ENCODE results near the gene FMN2. TPM values are rescaled to one million over a fixed set of nuclear protein-coding genes. Genes with fewer than 3 reads are reported as not detected.

FMN2 gene
- total RNA-seq, 1 donor from 2014 or later, result 1.7 TPM

GRCh38 chr1:240415532-240415931, 323.8 kb downstream of the FMN2 start:
- TF ChIP-seq CTCF (IDR thresholded peaks at IDR 0.05) (no peak), EZH2 (IDR thresholded peaks at IDR 0.05) (no peak), EZH2phosphoT487 (IDR thresholded peaks at IDR 0.05) (no peak)
- no peak overlapping the region for H3K4me2 ChIP-seq
- no peaks in the 10 kb centered on the region for H4K20me1 ChIP-seq (ENCODE audit: low read depth)
- no peak overlapping the region for H3K27ac ChIP-seq
- H3K4me1 ChIP-seq, result no peaks in the 10 kb centered on the region
- Mint-ChIP-seq H3K9me3 (no peaks in the 10 kb centered on the region), H3K27me3 (ENCODE audit: insufficient read depth, low read depth) (no peaks in the 10 kb centered on the region), H3K27ac (no peak overlapping the region), H3K4me3 (no peak overlapping the region), H3K4me1 (no peaks in the 10 kb centered on the region), H3K36me3 (no peaks in the 10 kb centered on the region)
- no peaks in the 10 kb centered on the region for H3K27me3 ChIP-seq
- H3K36me3 ChIP-seq, result no peaks in the 10 kb centered on the region
- H3K9me3 ChIP-seq (ENCODE audit: low read depth), result no peaks in the 10 kb centered on the region
- H3K79me2 ChIP-seq (ENCODE audit: low read depth), result no peaks in the 10 kb centered on the region
- H3K9ac ChIP-seq, result no peak overlapping the region
- no peaks in the 10 kb centered on the region for H3F3A ChIP-seq (ENCODE audit: low read depth)
- no peak for DNase-seq (ENCODE audit: low spot score)
- H3K4me3 ChIP-seq, result no peak overlapping the region
- no peak overlapping the region for H2AFZ ChIP-seq (replicated peaks)

- no peaks in the 10 kb centered on the region for H3K27me3 Mint-ChIP-seq (ENCODE audit: insufficient read depth, low read depth)
- Histone ChIP-seq H3F3A (ENCODE audit: low read depth) (no peaks in the 10 kb centered on the region), H2AFZ (replicated peaks) (no peak overlapping the region), H3K79me2 (ENCODE audit: low read depth) (no peaks in the 10 kb centered on the region), H3K9ac (no peak overlapping the region), H4K20me1 (ENCODE audit: low read depth) (no peaks in the 10 kb centered on the region), H3K9me3 (ENCODE audit: low read depth) (no peaks in the 10 kb centered on the region), H3K27me3 (no peaks in the 10 kb centered on the region), H3K4me1 (no peaks in the 10 kb centered on the region), H3K4me3 (no peak overlapping the region), H3K27ac (no peak overlapping the region), H3K36me3 (no peaks in the 10 kb centered on the region), H3K4me2 (no peak overlapping the region)
- H3K27ac Mint-ChIP-seq, result no peak overlapping the region
- TF ChIP-seq EZH2 (IDR thresholded peaks at IDR 0.05) (no peak), CTCF (IDR thresholded peaks at IDR 0.05) (no peak), EZH2phosphoT487 (IDR thresholded peaks at IDR 0.05) (no peak)
- H3K36me3 Mint-ChIP-seq, result no peaks in the 10 kb centered on the region
- no peak overlapping the region for H3K4me3 Mint-ChIP-seq
- DNase-seq (ENCODE audit: low spot score), result no peak
- no peaks in the 10 kb centered on the region for H3K4me1 Mint-ChIP-seq
- H3K9me3 Mint-ChIP-seq, result no peaks in the 10 kb centered on the region
These were observed 325.6 kb downstream of the FMN2 start for GRCh38 chr1:240417317-240417716.

- H3F3A ChIP-seq (ENCODE audit: low read depth), result no peaks in the 10 kb centered on the region
- H3K4me1 ChIP-seq, result no peaks in the 10 kb centered on the region
- H3K4me3 Mint-ChIP-seq, result no peak overlapping the region
- H3K27me3 ChIP-seq, result no peaks in the 10 kb centered on the region
- no peak overlapping the region for H3K4me2 ChIP-seq
- H2AFZ ChIP-seq (replicated peaks), result no peak overlapping the region
- H3K9ac ChIP-seq, result no peak overlapping the region
- no peak overlapping the region for H3K4me3 ChIP-seq
- no peaks in the 10 kb centered on the region for H3K79me2 ChIP-seq (ENCODE audit: low read depth)
- no peak for TF ChIP-seq CTCF (IDR thresholded peaks at IDR 0.05)
- H4K20me1 ChIP-seq (ENCODE audit: low read depth), result no peaks in the 10 kb centered on the region
- H3K36me3 Mint-ChIP-seq, result no peaks in the 10 kb centered on the region
- no peaks in the 10 kb centered on the region for H3K9me3 Mint-ChIP-seq
- no peaks in the 10 kb centered on the region for H3K36me3 ChIP-seq
- DNase-seq (ENCODE audit: low spot score), result no peak
- no peak overlapping the region for H3K27ac Mint-ChIP-seq
- H3K27me3 Mint-ChIP-seq (ENCODE audit: insufficient read depth, low read depth), result no peaks in the 10 kb centered on the region
- no peaks in the 10 kb centered on the region for H3K4me1 Mint-ChIP-seq
- H3K27ac ChIP-seq, result no peak overlapping the region
- no peaks in the 10 kb centered on the region for H3K9me3 ChIP-seq (ENCODE audit: low read depth)
These were observed 329.1 kb downstream of the FMN2 start for GRCh38 chr1:240420766-240421165.
